ENCODE results near the gene NEXMIF.

GRCh38 chrX:74814681-74815080 lies 110.6 kb downstream of the NEXMIF start:
- no peak for TF ChIP-seq CTCF (conservative IDR thresholded peaks at IDR 0.05 in 1 of 2, IDR thresholded peaks at IDR 0.05 in 1 of 2; ENCODE audit: extremely low read depth in 1 of 2, insufficient read depth in 1 of 2, low read depth in 1 of 2, low read length in 2 of 2)
- TF ChIP-seq EZH2 (IDR thresholded peaks at IDR 0.05; ENCODE audit: borderline replicate concordance, low read length) = no peak
